ENCODE data around the gene PYGB.
"Not testable (repeated sequence)": the region's sequence is repeated elsewhere in the genome, so short reads cannot be mapped to it uniquely, and the experiment has no call there.

PYGB gene

DNA sequence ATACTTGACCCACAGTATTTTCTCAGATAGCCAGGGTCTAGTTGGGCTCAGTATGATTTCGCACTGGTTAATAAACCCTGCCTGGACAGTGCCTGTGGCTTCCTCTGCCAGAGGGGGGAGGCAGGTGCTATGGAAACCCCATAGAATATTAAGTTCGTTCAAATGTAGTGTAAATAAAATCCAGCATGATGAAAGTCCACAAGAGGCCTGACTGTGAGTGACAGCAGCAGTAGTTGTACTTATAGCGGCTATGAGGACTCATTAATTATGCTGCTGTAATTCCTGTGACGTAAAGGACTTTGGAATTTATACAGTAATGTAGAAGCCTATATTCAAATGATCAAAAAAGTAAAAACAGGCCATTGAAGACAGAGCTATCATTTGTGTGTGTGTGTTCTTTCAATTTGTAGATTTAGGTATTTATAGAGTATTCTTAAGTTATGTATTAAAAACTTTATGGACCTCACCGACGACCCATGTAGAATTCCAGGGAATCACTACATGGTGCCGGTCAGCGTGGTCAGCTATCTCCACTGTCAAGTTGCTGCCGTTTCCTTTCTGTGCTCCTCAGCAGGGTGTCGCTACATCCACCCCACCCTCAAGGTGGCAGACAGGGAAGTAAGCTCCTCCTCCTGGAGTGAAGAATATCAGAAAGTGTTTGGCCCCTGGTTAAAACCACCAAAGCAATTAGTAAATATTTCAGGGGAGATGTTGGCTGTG, 10.0 kb downstream of the PYGB start:
- no peak overlapping the region for H3K4me3 ChIP-seq (ENCODE audit: low read length)
- DNase-seq (ENCODE audit: low read depth, low spot score): no peak

DNA sequence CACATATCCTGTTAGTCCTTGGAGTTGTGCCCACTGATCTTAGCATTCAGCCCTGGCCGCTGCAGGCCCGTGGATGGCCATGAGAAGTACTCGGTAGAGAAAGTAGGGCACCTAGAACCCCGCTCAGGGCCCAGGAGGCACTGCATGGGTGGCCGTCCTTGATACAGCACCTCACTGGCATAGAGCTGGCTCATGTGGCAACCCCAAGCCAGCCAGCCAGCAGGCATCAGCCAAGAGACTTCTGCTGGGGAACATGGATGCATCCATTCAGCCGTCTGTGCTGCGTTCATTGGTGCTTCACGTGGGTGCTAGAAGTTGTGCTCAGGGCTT, 10.6 kb downstream of the PYGB start:
- no peak overlapping the region for H3K4me3 ChIP-seq (ENCODE audit: low read length)
- DNase-seq (ENCODE audit: low read depth, low spot score): no peak

DNA sequence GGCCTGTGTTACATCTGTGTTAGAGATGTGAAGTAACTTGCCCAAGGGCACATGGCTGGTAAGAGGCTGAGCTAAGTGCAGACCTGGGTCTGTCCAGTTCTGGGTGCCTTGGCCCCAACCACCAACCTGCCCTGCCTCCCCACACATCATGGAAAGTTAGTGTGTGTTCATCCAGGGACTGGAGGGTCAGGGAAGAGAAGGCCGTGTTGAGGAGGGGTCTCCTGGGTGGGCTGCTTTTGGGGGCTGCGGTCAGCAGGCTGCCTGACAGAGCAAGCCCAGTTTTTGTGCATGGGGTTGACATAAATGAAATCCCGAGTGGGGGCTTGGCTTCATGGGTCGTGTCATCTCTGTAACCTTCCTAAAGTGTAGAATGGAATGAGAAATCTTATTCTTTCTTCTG, 10.9 kb downstream of the PYGB start:
- no peak overlapping the region for H3K4me3 ChIP-seq (ENCODE audit: low read length)
- DNase-seq (ENCODE audit: low read depth, low spot score): no peak

GRCh38 chr20:25259358-25259757, 11.5 kb downstream of the PYGB start:
- H3K4me3 ChIP-seq (ENCODE audit: low read length): no peak overlapping the region
- DNase-seq (ENCODE audit: low read depth, low spot score): no peak

DNA sequence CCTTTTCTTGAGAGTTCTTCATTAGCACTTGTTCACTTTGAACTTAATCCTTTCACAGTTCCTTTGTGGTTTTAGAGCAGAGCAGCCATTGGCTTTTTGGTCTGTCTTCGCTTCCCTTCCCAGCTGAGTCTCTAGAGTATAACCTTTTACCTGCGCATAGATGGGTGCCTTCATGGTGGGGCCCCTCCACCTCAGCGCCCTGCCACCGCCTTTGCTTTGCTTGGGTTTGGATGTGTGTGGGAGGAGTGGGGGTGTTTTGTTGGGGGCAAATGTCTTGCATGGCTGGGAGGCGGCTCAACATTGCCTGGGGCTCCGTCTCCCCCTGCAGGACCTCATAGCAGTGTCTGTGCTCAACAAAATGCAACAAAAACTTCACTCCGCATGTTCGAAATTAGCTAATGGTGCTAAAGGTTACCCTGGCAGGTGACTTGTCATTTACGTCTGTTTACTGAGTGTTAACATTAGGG, 11.9 kb downstream of the PYGB start:
- DNase-seq (ENCODE audit: low read depth, low spot score): peak; percentile 67

GRCh38 chr20:25260770-25261437, 13.0 kb downstream of the PYGB start:
- DNase-seq (ENCODE audit: low read depth, low spot score); H3K4me3 ChIP-seq (ENCODE audit: low read length): not testable (repeated sequence)

More for the DNA sequence above, 11.9 kb downstream of the PYGB start:
- H3K4me3 ChIP-seq (ENCODE audit: low read length): no peak overlapping the region

- no peak overlapping the region for H3K4me3 ChIP-seq (ENCODE audit: low read length)
- DNase-seq (ENCODE audit: low read depth, low spot score): no peak
These were observed 21.4 kb downstream of the PYGB start for GRCh38 chr20:25269057-25269832.

DNA sequence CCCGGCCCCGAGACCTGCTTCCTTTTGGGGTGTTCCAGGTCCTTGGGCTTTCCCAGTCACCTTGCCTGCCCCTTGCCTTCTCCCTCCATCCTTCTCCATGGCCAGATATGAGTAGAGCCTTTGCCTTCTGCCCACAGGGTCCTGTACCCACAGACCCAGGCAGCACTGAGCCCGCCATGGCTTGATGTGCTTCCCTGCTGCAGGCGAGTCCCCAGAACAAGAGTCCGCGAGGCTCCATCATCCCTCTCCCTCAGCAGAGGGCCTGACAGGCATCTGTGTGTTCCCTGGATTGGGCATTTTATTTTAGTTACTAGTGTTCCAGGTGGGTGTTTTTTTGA, 21.9 kb downstream of the PYGB start:
- DNase-seq (ENCODE audit: low read depth, low spot score): no peak
- no peak overlapping the region for H3K4me3 ChIP-seq (ENCODE audit: low read length)

GRCh38 chr20:25270829-25271251, 23.0 kb downstream of the PYGB start:
- DNase-seq (ENCODE audit: low read depth, low spot score): no peak
- H3K4me3 ChIP-seq (ENCODE audit: low read length): no peak overlapping the region

DNA sequence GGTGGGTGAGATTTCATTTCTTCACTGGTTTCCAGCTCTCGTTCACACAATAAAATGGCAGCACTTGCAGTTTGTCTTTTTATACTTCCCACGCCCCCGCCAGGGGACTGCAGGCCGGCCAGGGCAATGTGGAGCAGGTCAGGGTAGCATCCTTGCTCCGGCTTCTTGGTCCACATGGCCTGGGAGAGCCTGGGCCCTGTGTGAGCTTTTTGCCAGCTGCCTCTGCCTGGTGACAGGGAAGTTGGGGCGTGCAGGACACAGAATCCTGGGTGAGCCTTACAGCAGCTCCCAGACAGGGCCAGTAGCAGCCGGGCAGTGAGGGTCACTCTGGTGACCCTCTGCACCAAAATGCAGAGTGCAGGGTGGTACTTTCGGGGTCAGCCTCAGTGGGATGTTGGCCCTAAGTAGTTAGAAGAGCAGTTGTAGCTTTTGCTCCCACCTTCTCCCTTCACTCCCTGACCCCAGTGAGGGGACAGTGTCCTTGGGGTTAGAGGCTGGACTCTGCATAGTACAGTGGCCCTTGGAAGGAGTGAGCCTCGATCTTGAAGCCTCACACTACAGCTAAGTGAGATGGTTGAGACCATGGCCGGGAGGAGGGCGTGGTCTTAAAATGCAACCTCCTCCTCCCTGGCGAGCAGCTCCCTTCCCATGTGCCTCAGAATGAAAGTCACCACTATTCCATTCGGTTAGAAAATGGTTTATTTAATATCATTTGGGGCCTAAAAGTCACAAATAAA, 23.8 kb downstream of the PYGB start:
- DNase-seq (ENCODE audit: low read depth, low spot score): no peak
- no peak overlapping the region for H3K4me3 ChIP-seq (ENCODE audit: low read length)

GRCh38 chr20:25272223-25273000, 24.5 kb downstream of the PYGB start:
- no peak for DNase-seq (ENCODE audit: low read depth, low spot score)
- H3K4me3 ChIP-seq (ENCODE audit: low read length): no peak overlapping the region

DNA sequence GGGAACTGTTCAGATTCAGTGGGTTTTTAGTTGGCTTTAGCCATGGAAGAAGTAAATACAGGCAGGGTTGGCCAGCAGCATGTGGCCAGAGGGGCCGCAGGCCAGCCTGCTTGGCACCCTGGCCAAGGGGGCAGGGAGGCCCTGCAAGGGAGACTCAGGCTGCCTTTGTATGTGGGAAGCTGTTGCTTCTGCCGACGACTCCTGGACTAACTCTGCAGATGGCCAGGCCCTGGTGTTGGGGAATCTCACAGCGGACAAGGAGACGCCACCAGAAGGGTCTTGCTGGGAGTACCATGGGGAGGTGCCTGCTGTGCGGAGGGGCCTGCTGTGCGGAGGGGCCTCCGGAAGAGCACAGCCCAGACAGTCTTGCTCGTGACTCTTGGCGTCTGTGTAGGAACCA, 25.2 kb downstream of the PYGB start:
- no peak for DNase-seq (ENCODE audit: low read depth, low spot score)

GRCh38 chr20:25273541-25274358, 25.9 kb downstream of the PYGB start:
- H3K4me3 ChIP-seq (ENCODE audit: low read length): no peak overlapping the region
- DNase-seq (ENCODE audit: low read depth, low spot score): no peak

More for the DNA sequence above, 25.2 kb downstream of the PYGB start:
- no peak overlapping the region for H3K4me3 ChIP-seq (ENCODE audit: low read length)

DNA sequence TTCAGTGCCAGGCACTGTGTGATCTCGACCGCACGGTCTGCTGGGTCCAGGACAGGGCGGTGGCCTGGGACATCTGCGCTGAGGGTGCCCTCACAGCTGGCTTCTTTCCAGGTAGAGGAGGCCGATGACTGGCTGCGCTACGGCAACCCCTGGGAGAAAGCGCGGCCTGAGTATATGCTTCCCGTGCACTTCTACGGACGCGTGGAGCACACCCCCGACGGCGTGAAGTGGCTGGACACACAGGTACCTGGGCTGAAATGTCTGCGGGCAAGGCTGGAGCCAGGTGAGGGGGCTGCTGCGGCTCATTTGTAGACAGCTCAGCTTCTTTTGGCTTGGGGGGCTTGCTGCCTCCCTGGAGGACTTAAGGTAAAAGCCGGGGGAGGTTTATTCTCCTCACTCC, 26.6 kb downstream of the PYGB start:
- DNase-seq (ENCODE audit: low read depth, low spot score): no peak
- no peak overlapping the region for H3K4me3 ChIP-seq (ENCODE audit: low read length)

DNA sequence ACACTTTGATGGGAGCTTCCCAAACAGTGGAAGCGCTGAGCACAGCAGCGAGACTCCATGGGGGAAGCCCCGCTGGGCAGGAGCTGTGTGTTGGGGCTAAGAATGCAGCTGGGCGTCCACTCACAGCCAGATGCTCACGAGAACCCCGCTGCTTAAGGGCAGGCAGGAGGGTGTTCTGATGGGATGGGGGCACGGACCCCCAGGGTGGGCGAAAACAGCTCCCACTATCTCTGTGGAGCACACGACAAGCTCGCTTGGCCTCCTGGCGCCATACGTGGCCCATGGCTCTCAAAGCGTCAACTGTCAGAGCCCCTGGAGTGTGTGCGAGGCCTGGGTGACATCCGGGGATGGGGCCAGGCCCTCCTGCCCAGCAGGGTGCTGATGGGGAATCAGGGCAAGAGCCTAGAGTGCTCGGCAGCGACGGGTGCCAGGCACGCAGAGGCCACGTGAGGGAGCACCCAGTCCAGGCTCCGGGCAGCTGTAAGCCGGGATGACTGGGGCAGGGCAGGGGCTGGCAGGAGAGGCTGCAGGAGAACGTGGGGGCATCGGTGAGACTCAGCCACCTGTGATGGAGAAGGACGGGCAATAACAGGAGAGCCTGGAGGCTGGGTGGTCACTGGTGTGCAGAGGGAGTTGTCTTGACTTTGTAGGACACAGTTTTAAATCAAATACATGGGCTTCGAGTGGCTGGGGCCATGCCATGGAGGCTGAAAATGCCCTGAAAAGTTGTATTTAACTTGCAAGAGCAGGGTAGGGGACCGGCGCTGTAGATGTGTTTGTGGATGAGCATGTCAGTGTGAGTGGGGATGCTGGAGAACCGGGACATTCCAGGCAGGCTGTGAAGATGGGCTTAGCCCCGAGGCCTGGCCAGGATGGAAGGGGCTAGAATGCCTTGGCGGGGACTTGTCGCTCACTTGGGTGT, 27.3 kb downstream of the PYGB start:
- H3K4me3 ChIP-seq (ENCODE audit: low read length): no peak overlapping the region
- no peak for DNase-seq (ENCODE audit: low read depth, low spot score)

DNA sequence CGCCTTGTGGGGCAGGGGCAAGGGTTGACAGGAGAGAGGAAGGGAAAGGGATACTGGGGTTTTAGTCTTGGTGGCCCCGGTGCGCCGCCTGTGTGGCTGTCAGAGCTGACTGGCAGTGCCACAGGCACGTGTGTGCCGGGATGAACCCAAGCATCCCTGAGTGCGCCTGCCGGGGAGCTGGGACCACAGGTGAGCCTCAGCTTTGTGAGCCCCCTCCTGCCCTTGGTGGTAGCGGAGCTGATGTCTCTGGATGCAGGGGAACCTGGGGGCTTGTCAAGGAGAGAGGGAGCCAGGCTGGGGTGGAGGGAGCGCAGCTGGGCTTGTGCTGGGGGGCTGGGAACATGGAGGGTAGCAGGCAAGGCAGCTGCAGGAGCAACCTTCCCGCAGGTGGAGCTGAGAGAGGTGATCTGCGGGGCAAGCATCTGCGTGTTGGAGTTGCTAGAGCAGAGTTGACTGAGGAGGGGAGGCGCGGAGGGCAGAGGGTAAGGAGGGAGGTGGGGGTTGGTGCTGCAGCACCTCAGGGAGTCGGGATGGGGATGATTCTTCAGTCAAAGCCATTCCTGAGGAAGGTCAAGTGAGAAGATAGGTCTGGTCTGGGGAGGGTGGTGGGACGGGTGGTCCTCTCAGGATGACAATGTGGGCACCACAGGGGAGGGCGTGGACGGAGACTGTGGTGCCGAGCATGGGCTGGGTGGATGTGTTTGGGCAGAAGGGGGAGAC, 28.1 kb downstream of the PYGB start:
- no peak overlapping the region for H3K4me3 ChIP-seq (ENCODE audit: low read length)
- no peak for DNase-seq (ENCODE audit: low read depth, low spot score)
